OCI-LY7 (cell line): ENCODE data around the gene BZW1.

Experiments used
- CTCF ChIP-seq: fragments of 200-600 bp; sonication (generic); conservative IDR thresholded peaks from 2 replicates; pipeline ENCODE4 v1.5.1; 2014; ENCODE audit warnings: mild to moderate bottlenecking, antibody characterized with exemption, low read length, moderate library complexity, mixed read lengths
- EZH2phosphoT487 ChIP-seq: fragments of 200-600 bp; sonication (generic); IDR thresholded peaks from 2 replicates; pipeline ENCODE4 v1.6.1; 2018; ENCODE audit warnings: low read depth, borderline replicate concordance, mild to moderate bottlenecking, mixed run types, antibody characterized with exemption, low read length, moderate library complexity, mixed read lengths

- no peak for TF ChIP-seq CTCF
- TF ChIP-seq EZH2phosphoT487 = no peak
These were observed 44.4 kb upstream of the BZW1 start for GRCh38 chr2:200767111-200767885.
